GM21526 (cell line): Measurements from ENCODE around the gene THEM4.
"Not testable (repeated sequence)": the region's sequence is repeated elsewhere in the genome, so short reads cannot be mapped to it uniquely, and the experiment has no call there.

Experiments
- ATAC-seq: cut with Tn5 transposase; IDR thresholded peaks from one replicate; pipeline ENCODE4 v1.9.1; 2021; ENCODE audit warnings: moderate library complexity; ENCODE audit not compliant: unreplicated experiment, low FRiP score

THEM4 gene

DNA sequence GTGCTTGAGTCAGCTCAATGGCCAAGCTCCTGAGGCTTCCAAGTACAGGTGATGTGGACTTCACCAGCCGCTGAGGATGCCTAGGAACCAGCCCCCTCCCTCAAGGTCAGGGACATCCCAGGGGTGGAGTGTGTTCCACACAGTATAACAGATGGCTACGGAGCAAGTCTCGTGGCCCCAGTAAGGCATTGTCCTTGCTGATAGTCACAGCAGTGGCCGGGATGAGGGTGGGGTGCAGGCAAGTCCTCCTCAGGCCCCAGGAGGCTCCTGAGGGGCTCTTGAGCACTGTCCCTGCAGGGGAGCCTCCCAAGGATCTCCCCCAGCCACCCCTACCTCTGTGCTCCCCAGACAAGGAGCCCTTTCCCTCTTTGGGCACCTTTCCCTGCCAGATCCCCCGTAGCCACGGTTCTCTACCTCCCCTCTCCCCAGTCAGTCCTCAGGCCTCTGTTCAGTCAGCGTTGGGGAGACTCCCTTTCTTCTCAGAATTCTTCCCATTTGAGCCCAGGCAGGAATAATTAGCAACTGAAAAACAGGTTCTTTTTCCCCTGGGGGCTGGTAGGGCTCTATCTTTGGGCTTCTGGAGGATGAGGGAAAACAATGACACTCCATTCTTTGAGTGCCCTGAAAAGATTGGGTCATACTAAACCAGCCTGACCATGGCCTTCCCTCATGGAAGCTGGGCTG, 48.7 kb downstream of the THEM4 start:
- no peak for ATAC-seq

- ATAC-seq, result no peak
These were observed 49.4 kb downstream of the THEM4 start for GRCh38 chr1:151859891-151860293.

DNA sequence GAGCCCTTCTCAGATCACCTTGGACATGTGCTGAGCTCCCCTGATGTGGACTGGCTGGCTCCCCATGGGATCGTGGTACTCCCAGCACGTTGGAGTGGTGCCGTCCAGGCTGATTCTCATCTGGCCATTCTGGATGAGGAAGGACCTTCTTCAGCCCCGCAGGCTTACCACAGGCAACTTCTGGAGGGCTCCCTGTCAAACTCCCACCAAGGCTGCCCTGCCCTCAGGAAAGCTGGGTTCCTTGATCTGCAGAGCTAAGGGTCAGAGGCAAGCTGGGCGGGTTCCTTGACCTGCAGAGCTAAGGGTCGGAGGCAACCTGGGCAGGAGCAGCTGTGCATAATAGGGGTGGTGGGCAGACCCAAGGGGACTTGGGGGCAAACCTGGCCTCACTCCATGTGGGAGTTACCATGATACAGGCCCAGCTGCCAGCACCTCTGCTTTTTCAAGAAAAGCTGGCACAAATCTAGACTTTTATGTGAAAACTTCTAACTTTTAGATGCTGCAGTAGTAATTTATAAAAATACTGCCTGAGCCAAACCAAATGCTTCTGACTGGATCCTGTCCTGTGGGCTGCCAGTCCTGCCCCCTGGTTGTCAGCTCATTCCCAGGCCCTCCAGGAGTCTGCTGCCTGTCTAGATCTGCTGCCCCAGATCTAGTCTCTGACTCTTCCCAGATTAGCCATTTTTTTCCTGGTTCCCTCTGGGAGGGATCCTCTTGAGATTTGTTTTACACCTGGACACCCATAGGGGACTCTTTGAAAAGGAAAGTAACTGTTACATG, 50.2 kb downstream of the THEM4 start:
- no peak for ATAC-seq

GRCh38 chr1:151858030-151858746, 51.1 kb downstream of the THEM4 start:
- ATAC-seq, result no peak

DNA sequence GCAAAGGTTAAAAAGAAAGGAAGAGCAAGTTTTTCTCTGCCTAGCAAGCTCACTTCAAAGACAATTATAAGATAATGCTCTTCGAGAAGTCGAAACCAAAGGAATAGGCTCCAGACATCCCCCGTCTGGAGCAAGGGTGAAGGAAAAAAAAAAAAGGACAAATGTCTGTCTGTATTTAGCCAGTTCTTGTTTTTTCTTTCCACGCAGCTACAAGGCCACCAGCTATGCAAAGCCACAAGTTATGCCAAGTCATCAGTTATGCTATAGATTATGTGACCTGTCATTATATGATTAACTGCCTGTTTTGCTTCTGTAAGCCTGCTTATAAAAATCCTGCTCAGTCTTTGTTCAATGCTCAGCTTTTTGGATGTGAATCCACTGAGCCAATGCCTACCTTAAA, 53.4 kb downstream of the THEM4 start:
- no peak for ATAC-seq

- ATAC-seq, result not testable (repeated sequence)
These were observed 53.8 kb downstream of the THEM4 start for GRCh38 chr1:151855516-151855915.

DNA sequence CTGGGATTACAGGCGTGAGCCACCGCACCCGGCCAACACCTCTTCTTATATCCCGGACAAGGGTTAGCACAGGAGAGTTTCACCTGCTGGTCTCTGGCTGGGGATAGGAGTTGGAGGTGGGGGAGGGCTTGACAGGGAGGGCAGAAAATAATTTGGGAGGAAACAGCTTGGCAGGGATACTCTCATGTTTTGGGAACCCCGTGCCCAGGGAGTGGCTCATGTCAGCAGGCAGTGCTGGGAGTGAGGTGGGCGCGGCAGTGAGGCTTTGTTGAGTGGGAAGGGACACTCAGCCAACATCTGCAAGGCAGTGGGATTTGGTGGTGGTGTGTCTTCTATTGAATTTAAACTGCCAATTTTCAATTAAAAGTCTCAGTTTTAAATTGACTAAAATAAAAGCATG, 54.7 kb downstream of the THEM4 start:
- ATAC-seq, result no peak

GRCh38 chr1:151853411-151853943, 55.8 kb downstream of the THEM4 start, which contains the start of gene THEM5:
Gene THEM5 (minus strand): TSS chr1:151853712. CDS start chr1:151853565, 147 bp downstream.
- no peak for ATAC-seq

DNA sequence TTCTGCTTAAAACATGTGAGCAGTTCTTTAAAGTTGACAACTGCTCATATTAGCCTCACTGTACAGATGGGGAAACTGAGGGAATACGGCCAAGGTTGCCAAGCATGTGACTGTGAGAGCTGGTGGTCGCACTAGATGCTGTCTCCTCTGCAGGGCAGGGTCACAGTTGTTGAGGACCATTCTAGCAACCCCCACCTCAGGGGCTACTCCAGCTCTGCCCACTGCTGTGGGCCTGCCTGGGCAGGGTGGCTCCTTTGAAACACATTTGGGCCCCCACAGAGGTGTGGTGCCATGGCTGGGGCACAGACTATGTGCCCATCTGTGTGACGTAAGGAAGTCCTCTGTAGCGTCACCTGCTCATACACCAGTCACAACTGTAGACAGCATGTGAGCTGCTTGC, 56.6 kb downstream of the THEM4 start:
- no peak for ATAC-seq

DNA sequence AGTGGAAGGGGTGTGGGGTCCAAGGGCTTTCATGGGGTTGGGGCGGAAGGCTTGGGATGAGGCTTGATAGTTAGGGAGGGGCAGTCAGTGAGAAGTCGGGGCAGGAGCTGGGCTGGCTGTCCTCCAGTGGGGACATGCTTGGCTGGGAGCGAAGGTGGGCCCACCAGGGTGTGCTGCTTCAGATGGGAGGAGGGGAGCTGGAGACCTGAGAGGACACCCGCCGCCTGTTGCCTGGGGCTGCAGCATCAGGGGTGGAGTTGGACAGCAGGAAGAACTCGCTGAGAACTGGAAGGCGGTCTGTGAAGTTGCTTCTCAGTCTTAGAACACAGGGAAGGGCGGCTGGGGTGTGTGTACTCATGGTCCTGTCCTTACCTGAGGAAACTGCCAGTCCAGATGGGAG, 57.4 kb downstream of the THEM4 start:
- ATAC-seq, result no peak

- no peak for ATAC-seq
These were observed 59.4 kb downstream of the THEM4 start for GRCh38 chr1:151849871-151850270.

GRCh38 chr1:151849126-151849525, 60.2 kb downstream of the THEM4 start:
- no peak for ATAC-seq

- no peak for ATAC-seq
These were observed 61.3 kb downstream of the THEM4 start for GRCh38 chr1:151847867-151848596.

DNA sequence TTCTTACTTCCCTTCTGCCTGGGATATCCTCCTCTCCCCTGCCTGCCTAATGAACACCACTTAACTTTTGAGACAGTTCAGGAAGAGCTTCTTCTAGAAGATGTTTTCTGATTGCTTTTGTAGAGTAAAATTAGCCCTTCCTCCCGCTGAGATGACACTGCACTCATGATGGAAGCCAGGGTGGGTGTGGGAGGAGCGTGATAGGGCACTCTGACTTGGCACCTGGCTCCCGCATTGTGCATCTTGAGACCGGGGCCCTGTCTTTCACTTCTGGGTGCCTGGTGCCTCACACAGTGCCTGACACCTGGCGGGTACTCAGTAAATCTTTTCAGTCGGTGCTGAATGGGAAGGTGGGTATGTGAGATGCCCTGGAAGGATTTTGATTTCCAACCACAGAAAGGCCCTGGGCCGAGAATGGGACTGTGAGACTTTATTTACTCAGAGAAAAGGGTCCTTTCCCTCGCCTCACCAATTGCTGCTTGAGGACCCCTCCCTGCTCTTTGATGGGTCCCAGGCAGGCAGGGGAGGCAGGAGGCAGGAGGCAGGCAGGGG, 62.5 kb downstream of the THEM4 start:
- no peak for ATAC-seq

DNA sequence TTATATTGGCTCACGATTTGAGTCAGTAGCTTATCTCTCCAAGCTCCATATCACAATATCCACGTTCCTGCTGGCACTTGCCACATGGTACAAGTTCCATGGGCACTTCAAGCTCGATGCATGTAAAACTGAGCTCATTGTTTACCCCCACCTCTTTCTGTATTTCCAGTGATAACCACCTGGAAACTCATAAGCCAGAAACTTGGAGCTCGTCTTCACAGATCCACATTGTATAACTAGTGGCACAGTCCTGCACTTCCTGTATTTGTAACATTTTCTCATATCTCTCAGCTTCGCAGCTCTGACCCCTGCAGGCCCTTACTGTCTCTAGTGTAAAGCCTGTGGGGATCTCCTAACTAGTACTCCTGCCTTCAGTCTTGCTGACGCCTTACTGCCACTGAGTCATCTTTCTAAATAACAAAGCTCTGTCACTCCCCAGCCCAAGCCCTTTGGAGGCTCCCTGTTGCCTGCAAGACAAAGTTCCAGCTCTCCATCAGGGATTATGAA, 63.2 kb downstream of the THEM4 start:
- no peak for ATAC-seq

DNA sequence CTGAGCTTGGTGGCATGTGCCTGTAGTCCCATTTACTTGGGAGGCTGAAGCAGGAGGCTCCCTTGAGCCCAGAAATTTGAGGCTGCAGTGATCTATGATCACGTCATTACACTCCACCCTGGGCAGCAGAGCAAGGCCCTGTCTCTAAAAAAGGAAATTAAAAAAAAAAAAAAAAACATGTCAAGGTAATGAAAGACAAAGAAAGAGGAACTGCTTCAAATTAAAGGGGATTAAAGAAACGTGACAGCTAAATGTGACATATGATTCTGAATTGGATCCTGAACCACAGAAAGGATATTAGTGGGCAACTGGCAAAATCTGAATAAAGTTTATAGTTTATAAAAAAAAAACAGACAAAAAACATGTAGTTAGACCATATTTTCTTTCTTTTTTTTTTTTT, 65.9 kb downstream of the THEM4 start:
- no peak for ATAC-seq

DNA sequence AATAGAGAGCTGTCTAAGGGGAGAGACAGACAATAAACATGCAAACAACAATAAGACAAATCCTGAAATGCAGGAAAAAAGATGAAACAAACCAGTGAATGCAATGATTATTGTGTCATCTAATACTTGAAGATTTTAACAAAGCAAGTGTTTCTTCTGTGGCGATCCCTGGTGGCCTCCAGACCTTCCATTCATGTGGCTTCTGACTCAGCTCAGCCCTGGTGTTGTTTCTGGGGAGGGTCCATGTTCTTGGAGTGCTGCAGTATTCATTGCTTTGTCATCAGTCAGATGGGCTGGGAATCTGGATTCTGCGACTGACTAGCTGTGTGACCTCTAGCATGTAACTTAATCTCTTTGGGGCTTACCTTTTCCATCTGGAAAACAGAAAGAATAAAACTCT, 68.2 kb downstream of the THEM4 start:
- no peak for ATAC-seq

DNA sequence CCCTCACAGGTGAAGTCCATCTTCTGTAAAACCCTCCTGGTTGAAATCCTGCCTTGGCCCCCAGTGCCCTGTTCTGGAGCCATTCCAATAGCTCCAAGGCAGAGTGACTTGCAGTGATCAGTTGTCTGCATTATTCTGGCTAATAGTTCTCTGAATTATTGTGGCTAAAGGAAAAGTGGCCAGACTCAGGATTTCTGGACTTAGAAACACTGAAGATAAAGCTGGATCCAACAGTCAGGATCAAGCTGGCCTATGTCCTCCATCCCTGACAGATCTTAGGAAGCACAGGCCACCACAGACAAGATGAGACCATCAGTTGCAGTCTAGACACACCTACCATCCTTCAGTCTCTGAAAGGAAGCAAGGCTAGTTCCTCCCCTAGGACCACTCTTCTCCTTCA, 68.9 kb downstream of the THEM4 start:
- no peak for ATAC-seq

GRCh38 chr1:151839457-151840403, 69.6 kb downstream of the THEM4 start, which contains the start of gene C2CD4D:
Gene C2CD4D (minus strand): TSS chr1:151839820. CDS start chr1:151838989, 831 bp downstream.
- no peak for ATAC-seq
